AG09319 (cell line): ENCODE measurements around the gene TMX4.

Experiments
- DNase-seq: peaks from one replicate; pipeline ENCODE4 v3.0.0-alpha.2; 2010; ENCODE audit warnings: low read depth; ENCODE audit errors: extremely low read depth
- CTCF ChIP-seq: IDR thresholded peaks from 2 replicates; pipeline ENCODE4 v1.5.1; 2011; ENCODE audit warnings: low read depth, mild to moderate bottlenecking, inconsistent platforms, low read length, moderate library complexity

The TMX4 gene

GRCh38 chr20:7981374-7981773 lies 38.2 kb downstream of the TMX4 start:
- no peak for TF ChIP-seq CTCF
- no peak for DNase-seq

DNA sequence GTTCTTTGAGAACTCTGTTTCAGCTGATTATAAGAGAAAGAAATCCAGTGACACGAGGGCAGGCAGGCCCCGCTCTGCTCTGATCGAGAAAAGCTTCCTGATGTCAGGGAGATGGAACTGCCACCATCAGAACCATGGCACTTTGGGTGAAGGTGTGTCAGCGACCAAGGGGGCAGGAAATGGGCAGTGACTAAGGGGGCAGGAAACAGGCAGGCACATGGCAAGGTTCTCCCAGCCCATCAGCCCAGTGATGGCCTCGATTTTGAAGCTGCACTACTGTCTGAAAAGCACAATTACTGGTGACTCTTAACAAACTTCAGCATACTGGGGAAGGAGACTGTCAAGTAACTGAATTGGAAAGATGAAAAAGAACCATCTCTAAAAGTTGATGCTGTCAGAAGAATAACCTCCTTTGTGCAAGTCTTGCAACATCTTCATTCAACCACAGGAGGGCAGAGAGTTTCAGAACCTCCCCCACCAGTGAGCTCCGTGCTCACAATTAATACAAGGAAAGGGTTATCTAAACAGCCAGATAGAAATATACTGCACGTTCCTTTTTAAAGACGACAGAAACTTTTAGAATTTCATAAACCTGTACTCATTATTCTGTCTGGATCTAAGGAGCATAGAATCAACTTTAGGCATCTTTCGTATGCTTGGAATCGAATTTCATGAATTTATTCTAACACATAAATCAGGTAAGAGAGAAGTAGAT lies 39.1 kb downstream of the TMX4 start:
- peak; percentile 59 for TF ChIP-seq CTCF
- DNase-seq: peak; percentile 8

- no peak for DNase-seq
- no peak for TF ChIP-seq CTCF
Observed at GRCh38 chr20:7977709-7978108, 41.9 kb downstream of the TMX4 start.

DNA sequence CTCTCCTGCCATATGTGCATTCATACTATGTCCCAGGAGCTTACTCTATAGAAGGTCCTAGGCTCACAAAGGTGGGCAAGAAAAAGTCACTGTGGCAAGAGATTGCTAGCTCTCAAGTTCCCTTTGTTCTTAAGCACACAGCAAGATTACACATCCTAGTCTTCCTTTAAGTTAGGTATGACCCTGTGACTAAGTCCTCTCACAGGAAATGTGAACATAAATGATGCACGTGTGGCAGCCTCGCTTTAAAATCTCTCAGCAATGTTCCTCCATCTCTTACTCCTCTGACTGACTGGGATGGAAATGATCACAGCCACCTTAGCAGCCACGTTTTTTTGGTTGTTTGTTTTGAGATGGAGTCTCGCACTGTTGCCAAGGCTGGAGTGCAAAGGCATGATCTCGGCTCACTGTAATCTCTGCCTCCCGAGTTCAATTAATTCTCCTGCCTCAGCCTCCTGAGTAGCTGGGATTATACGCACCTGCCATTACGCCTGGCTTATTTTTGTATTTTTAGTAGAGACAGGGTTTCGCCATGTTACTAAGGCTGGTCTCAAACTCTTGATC lies 43.6 kb downstream of the TMX4 start:
- no peak for TF ChIP-seq CTCF
- no peak for DNase-seq

GRCh38 chr20:7974785-7975435 lies 44.7 kb downstream of the TMX4 start:
- TF ChIP-seq CTCF: no peak
- DNase-seq: no peak

DNA sequence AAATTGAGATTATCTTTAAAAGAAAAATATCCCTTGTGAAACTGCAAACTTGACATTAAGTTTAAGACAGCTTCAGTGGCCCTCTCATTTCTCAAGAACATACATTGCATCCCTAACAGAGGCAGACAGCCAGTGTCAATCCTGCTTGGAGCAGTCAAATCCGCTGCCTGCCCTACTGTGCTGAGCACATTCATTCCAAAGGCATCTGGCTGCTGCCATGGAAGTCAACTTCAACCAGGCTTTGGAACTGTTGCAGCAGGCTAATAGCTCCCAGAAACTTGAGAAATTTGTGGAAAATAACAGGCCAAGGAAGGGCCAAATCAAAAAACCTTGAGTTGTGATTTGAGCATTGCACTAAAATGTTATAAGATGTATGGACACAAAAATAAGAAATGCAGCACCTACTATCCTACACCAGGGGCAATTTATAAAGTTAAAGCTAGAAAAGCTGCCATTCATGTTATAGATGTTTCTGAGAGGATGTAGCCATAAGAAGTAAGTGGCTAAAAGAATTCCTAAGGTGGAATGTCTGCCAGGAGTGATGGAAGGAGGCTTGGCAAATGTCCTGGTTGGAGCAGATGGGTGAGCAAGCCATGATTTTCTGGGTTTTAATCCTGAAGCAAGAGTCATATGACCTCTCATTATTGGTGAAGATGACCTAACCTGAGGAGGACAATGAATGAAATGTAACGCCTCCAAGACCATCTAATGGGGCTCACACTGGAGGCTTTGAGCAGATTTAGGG lies 47.9 kb downstream of the TMX4 start:
- no peak for TF ChIP-seq CTCF
- no peak for DNase-seq

DNA sequence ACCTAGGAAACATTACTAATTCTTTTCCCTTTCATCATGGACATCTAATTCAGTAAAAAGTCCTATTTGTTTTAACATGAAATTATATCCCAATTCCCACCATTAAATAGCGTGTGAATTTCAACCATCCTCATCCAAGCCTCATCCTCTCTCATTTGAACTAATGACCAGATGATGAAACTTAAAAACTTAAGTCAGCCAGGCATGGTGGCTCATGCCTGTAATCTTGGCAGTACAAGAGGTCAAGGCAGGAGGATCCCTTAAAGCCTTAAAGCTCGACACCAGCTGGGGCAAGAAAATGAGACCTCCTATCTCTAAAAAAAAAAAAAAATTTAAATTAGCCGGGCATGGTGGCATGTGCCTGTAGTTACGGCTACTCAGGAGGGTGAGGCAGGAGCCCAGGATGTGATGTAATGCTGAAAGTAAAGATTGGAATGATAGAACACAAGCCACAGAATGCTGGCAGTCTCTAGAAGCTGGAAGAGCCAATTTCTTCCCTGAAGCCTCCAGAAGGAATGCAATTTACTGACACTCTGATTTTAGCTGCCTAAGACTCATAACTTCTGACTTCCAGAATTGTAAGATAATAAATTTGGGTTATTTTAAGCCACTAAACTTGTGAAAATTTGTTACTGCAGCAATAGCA lies 52.2 kb downstream of the TMX4 start:
- TF ChIP-seq CTCF: no peak
- DNase-seq: peak; percentile 5
